IMR-90 (cell line): ENCODE data around the gene FLRT3. TPM values are rescaled to one million over a fixed set of nuclear protein-coding genes. Genes with fewer than 3 reads are reported as not detected.

Experiments used
- ATAC-seq: fragments of 200-7000 bp; cut with Tn5 transposase; 2 replicates; pipeline ENCODE4 v1.9.1; 2020; ENCODE audit warnings: low read depth, mild to moderate bottlenecking, moderate library complexity
- BruUV-seq: library from RNA; stranded (reverse); fragments of 400-500 nt; replicated peaks from 2 replicates; lab custom pipeline; 2021; lab: Mats Ljungman, UMichigan
- CTCF ChIA-PET: fragments of 300-600 bp; formaldehyde crosslinking; extraction: SDS; loops from one replicate; lab custom pipeline; 2021; ENCODE audit warnings: antibody characterized with exemption; lab: Yijun Ruan, JAX
- POLR2A ChIA-PET: fragments of 300-600 bp; sonication (Branson Sonifier 250); formaldehyde crosslinking; loops from one replicate; lab custom pipeline; 2022; ENCODE audit warnings: antibody characterized with exemption; ENCODE audit not compliant: unreplicated experiment; lab: Charles Lee
- DNase-seq: peaks from one replicate; pipeline ENCODE4 v3.0.0; 2013
- H2AFZ ChIP-seq: replicated peaks from 2 replicates; pipeline ENCODE3; 2013; ENCODE audit warnings: low read length, mild to moderate bottlenecking; ENCODE audit not compliant: poor library complexity
- H2AK5ac ChIP-seq: 2 replicates; pipeline ENCODE4 v1.6.1; 2013; ENCODE audit warnings: low read depth, low read length, inconsistent platforms
- H2AK9ac ChIP-seq: replicated peaks from 2 replicates; pipeline ENCODE3; 2013; ENCODE audit warnings: mild to moderate bottlenecking, low read depth, low read length, moderate library complexity; ENCODE audit not compliant: poor library complexity
- H2BK120ac ChIP-seq: 2 replicates; pipeline ENCODE4 v1.6.1; 2013; ENCODE audit warnings: low read depth, low read length, inconsistent platforms
- H2BK15ac ChIP-seq: 3 replicates; pipeline ENCODE4 v1.6.1; 2013; ENCODE audit warnings: low read depth, low read length, inconsistent platforms
- H2BK20ac ChIP-seq: 2 replicates; pipeline ENCODE4 v1.6.1; 2013; ENCODE audit warnings: low read depth, mild to moderate bottlenecking, inconsistent platforms, low read length, moderate library complexity
- H2BK5ac ChIP-seq: 2 replicates; pipeline ENCODE4 v1.6.1; 2013; ENCODE audit warnings: mild to moderate bottlenecking, low read depth, low read length, inconsistent platforms; ENCODE audit not compliant: poor library complexity, severe bottlenecking
- H3K14ac ChIP-seq: replicated peaks from 2 replicates; pipeline ENCODE4 v1.6.1; 2013; ENCODE audit warnings: low read depth, low read length, inconsistent platforms
- H3K18ac ChIP-seq: 2 replicates; pipeline ENCODE4 v1.6.1; 2013; ENCODE audit warnings: low read depth, low read length, control low read depth
- H3K23ac ChIP-seq: 2 replicates; pipeline ENCODE4 v1.6.1; 2013; ENCODE audit warnings: low read depth, low read length, inconsistent platforms
- H3K27ac ChIP-seq: 2 replicates; pipeline ENCODE4 v1.5.1; 2013; ENCODE audit warnings: mild to moderate bottlenecking, control low read depth, low read length; ENCODE audit not compliant: insufficient read depth
- H3K27me3 ChIP-seq: 2 replicates; pipeline ENCODE4 v1.6.1; 2013; ENCODE audit warnings: low read length; ENCODE audit not compliant: control insufficient read depth, insufficient read depth
- H3K36me3 ChIP-seq: 2 replicates; pipeline ENCODE4 v1.6.1; 2013; ENCODE audit warnings: low read length, mixed read lengths; ENCODE audit not compliant: control insufficient read depth, insufficient read depth
- H3K4ac ChIP-seq: 2 replicates; pipeline ENCODE4 v1.6.1; 2013; ENCODE audit warnings: low read depth, low read length, inconsistent platforms
- H3K4me1 ChIP-seq: 2 replicates; pipeline ENCODE4 v1.6.1; 2013; ENCODE audit warnings: low read length, mixed read lengths; ENCODE audit not compliant: control insufficient read depth, insufficient read depth
- H3K4me2 ChIP-seq: 2 replicates; pipeline ENCODE4 v1.6.1; 2013; ENCODE audit warnings: low read depth, mild to moderate bottlenecking, control low read depth, low read length, moderate library complexity
- H3K4me3 ChIP-seq: 2 replicates; pipeline ENCODE4 v1.5.1; 2013; ENCODE audit warnings: low read depth, mild to moderate bottlenecking, control low read depth, low read length, moderate library complexity; ENCODE audit not compliant: insufficient read depth
- H3K56ac ChIP-seq: 2 replicates; pipeline ENCODE4 v1.6.1; 2013; ENCODE audit warnings: low read length, inconsistent platforms; ENCODE audit not compliant: insufficient read depth; ENCODE audit errors: extremely low read depth
- H3K79me1 ChIP-seq, 2 experiments: 2 replicates each; pipeline ENCODE4 v1.6.1; 2013; ENCODE audit warnings: low read length in 2 of 2, inconsistent platforms in 1 of 2, low read depth in 1 of 2
- H3K9ac ChIP-seq: 2 replicates; pipeline ENCODE4 v1.6.1; 2013; ENCODE audit warnings: low read depth, low read length, control low read depth
- H3K9me1 ChIP-seq: 2 replicates; pipeline ENCODE4 v1.6.1; 2013; ENCODE audit warnings: low read length, inconsistent platforms; ENCODE audit not compliant: insufficient read depth
- H3K9me3 ChIP-seq: 2 replicates; pipeline ENCODE4 v1.6.1; 2013; ENCODE audit warnings: low read length; ENCODE audit not compliant: control insufficient read depth, insufficient read depth
- H4K20me1 ChIP-seq: 2 replicates; pipeline ENCODE4 v1.6.1; 2013; ENCODE audit warnings: low read length, inconsistent platforms; ENCODE audit not compliant: insufficient read depth
- H4K5ac ChIP-seq: 2 replicates; pipeline ENCODE4 v1.6.1; 2013; ENCODE audit warnings: mild to moderate bottlenecking, low read depth, low read length, control low read depth
- H4K8ac ChIP-seq, 2 experiments: 2 replicates each; pipeline ENCODE4 v1.6.1; 2013; ENCODE audit warnings: low read depth in 2 of 2, low read length in 2 of 2, control low read depth in 1 of 2, inconsistent platforms in 1 of 2
- H4K91ac ChIP-seq: 2 replicates; pipeline ENCODE4 v1.6.1; 2013; ENCODE audit warnings: low read depth, low read length, inconsistent platforms; ENCODE audit not compliant: insufficient read depth
- BHLHE40 ChIP-seq: fragments of 150-350 bp; IDR thresholded peaks from 2 replicates; pipeline ENCODE4 v1.6.1; 2016; ENCODE audit warnings: mild to moderate bottlenecking, low read depth, low read length
- ELK1 ChIP-seq: fragments of 150-350 bp; IDR thresholded peaks from 2 replicates; pipeline ENCODE4 v1.6.1; 2016; ENCODE audit warnings: low read depth, mild to moderate bottlenecking, low read length, moderate library complexity, borderline replicate concordance
- MAFK ChIP-seq: IDR thresholded peaks from 2 replicates; pipeline ENCODE4 v1.6.1; 2012; ENCODE audit warnings: low read depth, low read length, improper control_type of control experiment
- RCOR1 ChIP-seq: IDR thresholded peaks from 2 replicates; pipeline ENCODE4 v1.6.1; 2012; ENCODE audit warnings: mild to moderate bottlenecking, low read length, improper control_type of control experiment; ENCODE audit not compliant: insufficient replicate concordance
- WGBS, 2 experiments: methylation state at CpG; one replicate each; pipeline versions ENCODE4 v1.1.5 to v1.1.7; 2013; ENCODE audit warnings: missing lambda C conversion rate in 2 of 2; ENCODE audit not compliant: insufficient read length in 1 of 2; ENCODE audit errors: extremely low coverage in 2 of 2; 5-methylcytosine and 5-hydroxymethylcytosine counted together
- dilution Hi-C: fragments of 300-500 bp; cut with HindIII; formaldehyde crosslinking; loops from one replicate; pipeline ENCODE4 v1.14.3; 2018; ENCODE audit warnings: low sequenced_read_pairs; ENCODE audit not compliant: unreplicated experiment
- in situ Hi-C: fragments of 300-500 bp; cut with MboI; formaldehyde crosslinking; loops from 3 replicates; pipeline ENCODE4 v1.14.3; 2019; ENCODE audit warnings: low sequenced_read_pairs, inconsistent platforms, mixed read lengths
- intact Hi-C: fragments of 100-400 bp; cut with micrococcal nuclease; formaldehyde crosslinking; loops from 2 replicates; pipeline ENCODE4 v1.10.0; 2022
- polyA plus RNA-seq, 3 experiments: library from polyadenylated mRNA; depleted of rRNA; stranded (reverse); fragments of >200 nt; gene quantifications; 2 replicates each; pipeline ENCODE4 v1.2.3, GENCODE V29; 2012; ENCODE audit warnings: low replicate concordance in 1 of 3
- total RNA-seq: library from RNA; depleted of rRNA; stranded (reverse); fragments of >200 nt; gene quantifications from 2 replicates; pipeline ENCODE4 v1.2.3, GENCODE V29; 2012

The FLRT3 gene
- total and polyA plus RNA-seq, 2 of the 4 experiments (the other 2 are of a cell fraction): 1.8 to 6.6 TPM

GRCh38 chr20:14384416-14385175 is 47.2 kb upstream of the FLRT3 start:
- no peak overlapping the region for H3K18ac ChIP-seq
- ATAC-seq (peak; percentile 92), DNase-seq (peak; percentile 59)
- H4K8ac ChIP-seq: no peak overlapping the region; a peak in 1 of 4 replicates
- H3K9me1 ChIP-seq: no peaks in the 10 kb centered on the region
- no peak overlapping the region for H3K56ac ChIP-seq
- in situ Hi-C loops: no loop called here
- no peak overlapping the region for H3K9ac ChIP-seq
- CTCF ChIA-PET: interaction anchor here (0.8 kb wide), 1 partner anchor 47 kb away, joined by 3 read pairs; the partner anchor contains the start of gene FLRT3
- H4K5ac ChIP-seq: no peak overlapping the region
- no peak overlapping the region for H3K27ac ChIP-seq
- H3K79me1 ChIP-seq: no peaks in the 10 kb centered on the region
- intact Hi-C loops: no loop called here
- POLR2A ChIA-PET: no interaction called here
- no CpG with 5 or more reads among the region's 1 CpG for WGBS, 2 experiments
- no peak overlapping the region; the same call in 1 of the 2 replicates for H4K91ac ChIP-seq
- no peak overlapping the region for H3K14ac ChIP-seq
- no peak overlapping the region for H2AFZ ChIP-seq
- no peak overlapping the region for H3K4me2 ChIP-seq
- H3K27me3 ChIP-seq: no peaks in the 10 kb centered on the region
- H3K4ac ChIP-seq: no peak overlapping the region
- H4K20me1 ChIP-seq: no peaks in the 10 kb centered on the region
- H3K9me3 ChIP-seq: peaks cover 2% of the 10 kb centered on the region; the same call in 1 of the 2 replicates
- peak overlapping the region; percentile 40; the same call in 1 of the 2 replicates for H2BK120ac ChIP-seq
- H2AK9ac ChIP-seq: no peak overlapping the region
- H3K4me1 ChIP-seq: no peaks in the 10 kb centered on the region
- H3K23ac ChIP-seq: no peak overlapping the region
- peak overlapping the region; percentile 73; the same call in 1 of the 2 replicates for H2BK20ac ChIP-seq
- H3K36me3 ChIP-seq: no peaks in the 10 kb centered on the region
- H3K4me3 ChIP-seq: no peak overlapping the region
- dilution Hi-C loops: no loop called here
- H2BK15ac ChIP-seq: 0 out of 3 replicates have a peak overlapping the region, but pooled peaks have one; percentile 57
- no peak for TF ChIP-seq RCOR1
- no peak for TF ChIP-seq MAFK
- no peak for TF ChIP-seq ELK1
- no peak for TF ChIP-seq BHLHE40
- no peak overlapping the region for H2BK5ac ChIP-seq
- no TSS peak for BruUV-seq
- H2AK5ac ChIP-seq: no peak overlapping the region
